SK-N-SH (cell line): ENCODE data around the gene SMARCD1. TPM values are rescaled to one million over a fixed set of nuclear protein-coding genes. Genes with fewer than 3 reads are reported as not detected.

Experiments used
- CTCF ChIA-PET: fragments of 300-600, 350-600 bp; formaldehyde crosslinking; extraction: SDS; loops from one replicate; lab custom pipeline; 2021; lab: Yijun Ruan, JAX
- POLR2A ChIA-PET: fragments of 350-600 bp; sonication (Branson Sonifier 250); formaldehyde crosslinking; extraction: SDS; loops from one replicate; lab custom pipeline; 2020; ENCODE audit warnings: antibody characterized with exemption, inconsistent platforms; lab: Yijun Ruan, JAX
- DNase-seq: peaks from one replicate; pipeline ENCODE4 v3.0.0; 2012
- H2AFZ ChIP-seq: fragments of 200-600 bp; sonication (generic); 2 replicates; pipeline ENCODE4 v1.8.1; 2016; ENCODE audit warnings: antibody characterized with exemption, mild to moderate bottlenecking, low read depth
- H3F3A ChIP-seq: fragments of 200-600 bp; sonication (generic); replicated peaks from 2 replicates; pipeline ENCODE3; 2016; ENCODE audit warnings: antibody characterized with exemption, mild to moderate bottlenecking; ENCODE audit not compliant: insufficient read depth
- H3K27ac ChIP-seq, 2 experiments: fragments of 200-500 bp in 1 of 2; fragments of 200-600 bp in 1 of 2; sonication (Bioruptor generic) in 1 of 2; sonication (generic), shearing (Covaris generic) in 1 of 2; 2 replicates each; pipeline versions ENCODE4 v1.5.1 to v1.6.1; 2014 to 2016; ENCODE audit warnings: low read depth in 2 of 2, inconsistent platforms in 1 of 2, low read length in 1 of 2, mild to moderate bottlenecking in 1 of 2, mixed read lengths in 1 of 2
- H3K27me3 ChIP-seq: fragments of 200-600 bp; sonication (generic), shearing (Covaris generic); 2 replicates; pipeline ENCODE4 v1.6.1; 2016; ENCODE audit warnings: mixed run types; ENCODE audit not compliant: insufficient read depth
- H3K36me3 ChIP-seq, 2 experiments: fragments of 200-500 bp in 1 of 2; fragments of 200-600 bp in 1 of 2; sonication (Bioruptor generic) in 1 of 2; sonication (generic) in 1 of 2; replicated peaks in 1 of 2; 2 replicates each; pipeline versions ENCODE3 to v1.5.1; 2014 to 2016; ENCODE audit warnings: low read length in 1 of 2, mild to moderate bottlenecking in 1 of 2; ENCODE audit not compliant: insufficient read depth in 2 of 2, control insufficient read depth in 1 of 2
- H3K4me1 ChIP-seq, 2 experiments: fragments of 200-500 bp in 1 of 2; fragments of 200-600 bp in 1 of 2; sonication (Bioruptor generic) in 1 of 2; sonication (generic), shearing (Covaris generic) in 1 of 2; 2 replicates each; pipeline versions ENCODE4 v1.5.1 to v1.6.1; 2014 to 2016; ENCODE audit warnings: low read depth in 1 of 2, low read length in 1 of 2, mixed run types in 1 of 2; ENCODE audit not compliant: insufficient read depth in 2 of 2, control insufficient read depth in 1 of 2
- H3K4me2 ChIP-seq: fragments of 200-600 bp; sonication (generic), shearing (Covaris generic); 2 replicates; pipeline ENCODE4 v1.6.1; 2017; ENCODE audit warnings: mixed run types
- H3K4me3 ChIP-seq, 2 experiments: fragments of 200-500 bp in 1 of 2; fragments of 200-600 bp in 1 of 2; sonication (Bioruptor generic) in 1 of 2; sonication (generic), shearing (Covaris generic) in 1 of 2; 2 replicates each; pipeline versions ENCODE4 v1.5.1 to v1.8.1; 2014 to 2016; ENCODE audit warnings: low read depth in 2 of 2, inconsistent platforms in 1 of 2, low read length in 1 of 2, mild to moderate bottlenecking in 1 of 2, mixed read lengths in 1 of 2, moderate library complexity in 1 of 2
- H3K79me2 ChIP-seq: fragments of 200-600 bp; sonication (generic); 2 replicates; pipeline ENCODE4 v1.8.1; 2017; ENCODE audit warnings: mild to moderate bottlenecking; ENCODE audit not compliant: insufficient read depth
- H3K9ac ChIP-seq: fragments of 200-600 bp; sonication (generic); 2 replicates; pipeline ENCODE4 v1.6.1; 2017; ENCODE audit warnings: mixed run types
- H3K9me2 ChIP-seq: fragments of 200-600 bp; sonication (generic); 2 replicates; pipeline ENCODE4 v1.6.1; 2017; ENCODE audit warnings: mixed run types
- H3K9me3 ChIP-seq: fragments of 200-600 bp; sonication (generic); 2 replicates; pipeline ENCODE4 v1.6.1; 2017; ENCODE audit warnings: mixed run types, mild to moderate bottlenecking, moderate library complexity
- H4K20me1 ChIP-seq: fragments of 200-600 bp; sonication (generic); 2 replicates; pipeline ENCODE4 v1.6.1; 2017; ENCODE audit warnings: mild to moderate bottlenecking, mixed run types; ENCODE audit not compliant: insufficient read depth
- CHD2 ChIP-seq: fragments of 150-350 bp; IDR thresholded peaks from 2 replicates; pipeline ENCODE4 v1.6.1; 2018; ENCODE audit warnings: low read length; ENCODE audit not compliant: partially characterized antibody
- ELF1 ChIP-seq: IDR thresholded peaks from 2 replicates; pipeline ENCODE4 v1.4.0; 2012
- EP300 ChIP-seq, 2 experiments: IDR thresholded peaks; 2 replicates each; pipeline versions ENCODE4 v1.4.0 to v1.6.1; 2012; ENCODE audit warnings: borderline replicate concordance in 1 of 2, low read depth in 1 of 2, low read length in 1 of 2
- FOSL2 ChIP-seq: IDR thresholded peaks from 2 replicates; pipeline ENCODE4 v1.4.0; 2012; ENCODE audit warnings: low read depth, mild to moderate bottlenecking, moderate library complexity, borderline replicate concordance
- FOXJ3 ChIP-seq: sonication (generic); formaldehyde crosslinking; IDR thresholded peaks from 2 replicates; pipeline ENCODE4 v1.5.1; 2020; ENCODE audit warnings: mild to moderate bottlenecking, missing genetic modification reagents
- FOXM1 ChIP-seq: IDR thresholded peaks from 2 replicates; pipeline ENCODE4 v1.4.0; 2012; ENCODE audit warnings: low read depth, mild to moderate bottlenecking
- NFIC ChIP-seq: IDR thresholded peaks from 2 replicates; pipeline ENCODE4 v1.4.0; 2012; ENCODE audit warnings: borderline replicate concordance
- NRF1 ChIP-seq: IDR thresholded peaks from 2 replicates; pipeline ENCODE4 v1.6.1; 2012; ENCODE audit warnings: low read depth, mild to moderate bottlenecking, low read length
- POLR2AphosphoS5 ChIP-seq: IDR thresholded peaks from 2 replicates; pipeline ENCODE4 v1.6.1; 2012; ENCODE audit warnings: low read depth, low read length
- RAD21 ChIP-seq: IDR thresholded peaks from 2 replicates; pipeline ENCODE4 v1.6.1; 2012; ENCODE audit warnings: mild to moderate bottlenecking, low read length
- SIN3A ChIP-seq: IDR thresholded peaks from 2 replicates; pipeline ENCODE4 v1.6.1; 2012; ENCODE audit warnings: low read depth, mild to moderate bottlenecking, low read length, moderate library complexity, borderline replicate concordance
- TEAD4 ChIP-seq: IDR thresholded peaks from 2 replicates; pipeline ENCODE4 v1.4.0; 2012; ENCODE audit warnings: mild to moderate bottlenecking, borderline replicate concordance; ENCODE audit not compliant: insufficient read depth
- WGBS: methylation state at CpG from one replicate; pipeline ENCODE4 v1.1.6; 2017; ENCODE audit warnings: low lambda C conversion rate; 5-methylcytosine and 5-hydroxymethylcytosine counted together
- polyA plus RNA-seq, 3 experiments: library from polyadenylated mRNA; depleted of rRNA; stranded (reverse); fragments of >200 nt; gene quantifications; 2 replicates each; pipeline ENCODE4 v1.2.3, GENCODE V29; 2012
- TF ChIP-seq, protein P1 (sequence below): IDR thresholded peaks from 2 replicates; pipeline ENCODE4 v1.4.0; 2012; ENCODE audit warnings: low read depth, borderline replicate concordance
- TF ChIP-seq, protein P2 (sequence below): fragments of 150-350 bp; IDR thresholded peaks from 2 replicates; pipeline ENCODE4 v1.6.1; 2016; ENCODE audit warnings: mild to moderate bottlenecking, low read depth, low read length

Gene SMARCD1
- polyA plus RNA-seq, 1 of the 3 experiments (the other 2 are of a cell fraction): 58.5 TPM

DNA sequence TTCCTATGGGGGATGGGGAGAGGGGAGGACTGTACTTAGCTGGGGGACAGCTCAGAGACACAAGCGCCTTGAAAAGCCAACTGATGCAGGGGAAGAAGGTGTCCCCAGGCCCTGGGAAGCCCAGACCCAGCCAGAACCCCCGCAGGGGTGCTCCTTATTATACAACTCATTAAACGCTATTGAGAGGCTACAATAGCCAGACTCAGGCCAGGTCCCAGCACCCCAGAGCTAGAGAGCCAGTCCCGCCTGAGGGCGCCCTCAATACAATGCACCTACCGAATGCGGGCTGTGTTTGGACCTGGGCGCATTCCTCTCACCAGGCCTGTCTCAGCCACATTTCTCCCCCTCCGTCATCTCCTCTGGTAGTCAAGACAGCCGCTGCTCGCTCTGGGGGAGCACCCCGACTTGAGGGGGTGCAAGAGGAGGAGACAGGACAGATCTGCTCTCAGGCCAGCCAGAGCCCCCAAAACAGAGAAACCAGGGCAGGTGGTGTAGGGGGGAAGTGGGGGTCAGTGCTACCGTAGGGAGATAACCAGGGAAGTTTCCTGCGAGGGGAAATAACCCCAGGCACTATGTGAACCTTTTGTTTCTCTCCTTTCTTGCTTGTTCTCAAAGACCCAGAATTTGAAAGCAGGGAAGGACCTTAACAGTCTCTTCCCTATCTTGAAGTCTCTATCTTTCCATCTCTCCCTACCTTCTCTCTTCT lies 33.9 kb upstream of the SMARCD1 start (continued):
- TF ChIP-seq TEAD4 (no peak), FOXJ3 (CRISPR knock-in tag) (no peak)

DNA sequence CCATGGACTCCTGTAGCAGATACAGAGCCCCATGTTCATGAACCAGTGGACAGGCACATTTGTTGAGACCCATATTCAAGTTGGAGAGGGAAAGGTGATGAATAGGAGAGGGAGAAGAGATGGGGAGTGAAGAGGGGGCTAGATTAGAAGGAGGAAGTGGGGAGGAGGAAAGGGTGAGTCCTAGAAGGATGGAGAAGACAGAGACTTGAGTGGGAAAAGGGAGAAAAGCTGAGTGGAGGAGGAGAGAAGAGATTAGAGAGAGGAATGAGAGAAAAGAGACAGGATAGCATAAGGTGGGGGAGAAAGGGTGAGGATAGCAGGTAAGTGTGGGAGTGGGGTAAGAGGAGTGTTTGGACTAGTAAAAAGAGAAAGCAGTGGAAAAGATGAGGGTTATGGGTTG lies 32.6 kb upstream of the SMARCD1 start:
- H3K9me2 ChIP-seq: no peaks in the 10 kb centered on the region
- no peak overlapping the region for H3K4me3 ChIP-seq
- H3K9me3 ChIP-seq: no peaks in the 10 kb centered on the region
- no peak overlapping the region for H2AFZ ChIP-seq
- no peak overlapping the region for H3K9ac ChIP-seq
- no peak for DNase-seq
- POLR2A ChIA-PET: no interaction called here
- no peak overlapping the region for H3K27ac ChIP-seq
- peaks cover 7% of the 10 kb centered on the region for H3F3A ChIP-seq
- H3K27me3 ChIP-seq: peaks cover 7% of the 10 kb centered on the region
- no peaks in the 10 kb centered on the region for H3K36me3 ChIP-seq
- TF ChIP-seq EP300 (IDR thresholded peaks at IDR 0.05; ENCODE audit: borderline replicate concordance in 1 of 2, low read depth in 1 of 2, low read length in 1 of 2): no peak
- TF ChIP-seq ELF1: no peak
- no peak for TF ChIP-seq SIN3A
- TF ChIP-seq FOXJ3 (CRISPR knock-in tag): no peak
- TF ChIP-seq RAD21: no peak
- no peak for TF ChIP-seq POLR2AphosphoS5
- TF ChIP-seq, protein P1, sequence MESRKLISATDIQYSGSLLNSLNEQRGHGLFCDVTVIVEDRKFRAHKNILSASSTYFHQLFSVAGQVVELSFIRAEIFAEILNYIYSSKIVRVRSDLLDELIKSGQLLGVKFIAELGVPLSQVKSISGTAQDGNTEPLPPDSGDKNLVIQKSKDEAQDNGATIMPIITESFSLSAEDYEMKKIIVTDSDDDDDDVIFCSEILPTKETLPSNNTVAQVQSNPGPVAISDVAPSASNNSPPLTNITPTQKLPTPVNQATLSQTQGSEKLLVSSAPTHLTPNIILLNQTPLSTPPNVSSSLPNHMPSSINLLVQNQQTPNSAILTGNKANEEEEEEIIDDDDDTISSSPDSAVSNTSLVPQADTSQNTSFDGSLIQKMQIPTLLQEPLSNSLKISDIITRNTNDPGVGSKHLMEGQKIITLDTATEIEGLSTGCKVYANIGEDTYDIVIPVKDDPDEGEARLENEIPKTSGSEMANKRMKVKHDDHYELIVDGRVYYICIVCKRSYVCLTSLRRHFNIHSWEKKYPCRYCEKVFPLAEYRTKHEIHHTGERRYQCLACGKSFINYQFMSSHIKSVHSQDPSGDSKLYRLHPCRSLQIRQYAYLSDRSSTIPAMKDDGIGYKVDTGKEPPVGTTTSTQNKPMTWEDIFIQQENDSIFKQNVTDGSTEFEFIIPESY: no peak
- no peak for TF ChIP-seq NRF1
- TF ChIP-seq, protein P2, sequence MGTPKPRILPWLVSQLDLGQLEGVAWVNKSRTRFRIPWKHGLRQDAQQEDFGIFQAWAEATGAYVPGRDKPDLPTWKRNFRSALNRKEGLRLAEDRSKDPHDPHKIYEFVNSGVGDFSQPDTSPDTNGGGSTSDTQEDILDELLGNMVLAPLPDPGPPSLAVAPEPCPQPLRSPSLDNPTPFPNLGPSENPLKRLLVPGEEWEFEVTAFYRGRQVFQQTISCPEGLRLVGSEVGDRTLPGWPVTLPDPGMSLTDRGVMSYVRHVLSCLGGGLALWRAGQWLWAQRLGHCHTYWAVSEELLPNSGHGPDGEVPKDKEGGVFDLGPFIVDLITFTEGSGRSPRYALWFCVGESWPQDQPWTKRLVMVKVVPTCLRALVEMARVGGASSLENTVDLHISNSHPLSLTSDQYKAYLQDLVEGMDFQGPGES: no peak
- H3K4me1 ChIP-seq: peaks cover 7 to 20% of the 10 kb centered on the region in 2 experiments; a peak in 2 of 4 replicates
- CTCF ChIA-PET: interaction anchor here (1.0 to 37.6 kb wide), 5 partner anchors 16 to 107 kb away, joined by 3 to 1401 read pairs (median 105); partner anchors contain the start of genes AQP5 and AQP6
- no peaks in the 10 kb centered on the region for H3K79me2 ChIP-seq
- H3K4me2 ChIP-seq: no peak overlapping the region
- no peaks in the 10 kb centered on the region for H4K20me1 ChIP-seq

DNA sequence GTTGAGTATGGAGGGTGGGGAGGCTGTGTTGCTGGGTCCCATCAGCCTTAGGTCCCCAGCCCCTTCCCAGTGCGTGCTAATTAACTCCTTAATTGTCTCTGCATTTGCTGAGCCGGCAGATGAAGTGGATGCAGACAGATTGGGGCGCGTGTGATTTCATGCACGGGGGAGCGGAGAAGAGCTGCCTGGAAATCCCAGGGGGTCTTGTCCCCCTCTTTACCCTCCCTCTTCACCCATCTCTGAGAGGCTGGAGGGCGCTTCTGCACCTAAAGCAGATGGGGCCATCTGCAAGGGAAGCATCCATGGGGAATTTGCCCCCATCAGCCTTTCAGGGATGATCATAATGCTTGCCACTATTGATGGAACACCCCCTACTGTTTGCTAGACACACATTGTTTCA lies 32.2 kb upstream of the SMARCD1 start:
- peaks cover 7% of the 10 kb centered on the region for H3F3A ChIP-seq
- H3K36me3 ChIP-seq: no peaks in the 10 kb centered on the region
- H3K79me2 ChIP-seq: no peaks in the 10 kb centered on the region
- TF ChIP-seq NFIC (no peak), SIN3A (no peak), CHD2 (no peak), FOXM1 (no peak), FOSL2 (no peak)
- peak; percentile 35 for DNase-seq
- no peaks in the 10 kb centered on the region for H3K9me3 ChIP-seq
- WGBS: 79% methylated on average over 7 of the region's 7 CpGs
- H3K4me1 ChIP-seq: peaks cover 7 to 20% of the 10 kb centered on the region in 2 experiments; a peak in 2 of 4 replicates
- no peaks in the 10 kb centered on the region for H3K9me2 ChIP-seq
- H3K4me3 ChIP-seq: no peak overlapping the region
- ChIA-PET CTCF (interaction anchor here (1.0 to 37.6 kb wide), 5 partner anchors 16 to 108 kb away, joined by 3 to 1401 read pairs (median 105); partner anchors contain the start of genes AQP5 and AQP6), POLR2A (no interaction called here)
- H2AFZ ChIP-seq: no peak overlapping the region
- no peak overlapping the region for H3K27ac ChIP-seq
- H3K27me3 ChIP-seq: peaks cover 7% of the 10 kb centered on the region
- H4K20me1 ChIP-seq: no peaks in the 10 kb centered on the region
- no peak overlapping the region for H3K4me2 ChIP-seq
- no peak overlapping the region for H3K9ac ChIP-seq
